IPS-NIHi7 (cell line): ENCODE measurements around the gene CNDP1.

ENCODE experiments used
- DNase-seq: peaks from one replicate; pipeline ENCODE4 v3.0.0; 2012; ENCODE audit warnings: mixed read lengths; ENCODE audit errors: extremely low spot score

The CNDP1 gene

DNA sequence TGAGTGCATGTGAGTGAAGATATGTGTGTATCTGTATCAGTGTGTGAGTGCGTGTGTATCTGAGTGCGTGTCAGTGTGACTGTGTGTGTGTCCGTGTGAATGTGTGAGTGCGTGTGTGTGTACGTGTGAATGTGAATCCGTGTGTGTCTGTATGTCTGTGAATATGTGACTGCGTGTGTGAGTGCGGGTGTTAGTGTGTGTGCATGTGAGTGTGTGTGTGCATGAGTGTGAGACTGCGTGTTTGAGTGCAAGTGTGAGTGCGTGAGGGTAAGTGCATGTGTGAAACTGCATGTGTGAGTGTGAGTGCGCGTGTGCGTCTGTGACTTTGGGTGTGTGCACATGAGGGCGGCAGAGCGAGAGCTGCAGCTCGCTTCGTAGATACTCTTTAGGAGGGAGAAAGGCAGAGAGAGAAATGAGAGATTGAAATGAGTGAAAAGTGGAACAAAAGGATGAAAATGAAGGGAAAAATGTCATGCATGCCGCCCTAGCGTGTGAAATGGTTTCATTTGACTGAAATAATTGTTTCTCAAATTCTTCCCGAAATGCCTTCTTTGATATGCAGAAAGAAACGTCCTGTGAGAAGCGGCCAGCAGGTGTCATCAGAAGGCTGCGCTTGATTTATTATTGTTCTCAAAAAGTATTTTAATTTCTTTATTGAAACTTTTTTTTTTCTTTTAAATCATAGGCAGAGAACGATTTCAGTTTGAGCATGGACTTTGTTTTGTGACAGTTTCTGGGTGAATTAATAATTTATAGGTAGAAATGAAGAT lies 88.9 kb downstream of the CNDP1 start:
- DNase-seq: no peak

DNA sequence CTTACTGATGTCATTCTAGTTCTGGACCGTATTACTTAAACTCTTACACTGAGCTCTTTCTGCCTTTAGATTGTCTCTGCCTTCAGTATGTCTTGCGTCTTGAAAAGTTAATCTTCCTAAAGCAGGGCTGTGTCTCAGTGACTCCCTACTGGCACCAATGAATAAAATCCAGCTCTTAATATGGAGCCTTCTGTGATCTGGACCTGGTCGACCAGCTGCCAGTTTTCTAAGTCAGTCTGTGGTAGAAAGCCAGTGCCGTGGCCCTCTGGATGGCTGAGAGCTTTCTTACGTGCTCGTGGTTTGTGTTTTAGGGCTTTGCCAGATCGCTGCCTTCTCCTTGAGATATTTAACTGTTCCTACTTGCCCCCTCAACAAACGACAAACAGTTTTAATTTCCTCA lies 90.2 kb downstream of the CNDP1 start:
- no peak for DNase-seq

DNA sequence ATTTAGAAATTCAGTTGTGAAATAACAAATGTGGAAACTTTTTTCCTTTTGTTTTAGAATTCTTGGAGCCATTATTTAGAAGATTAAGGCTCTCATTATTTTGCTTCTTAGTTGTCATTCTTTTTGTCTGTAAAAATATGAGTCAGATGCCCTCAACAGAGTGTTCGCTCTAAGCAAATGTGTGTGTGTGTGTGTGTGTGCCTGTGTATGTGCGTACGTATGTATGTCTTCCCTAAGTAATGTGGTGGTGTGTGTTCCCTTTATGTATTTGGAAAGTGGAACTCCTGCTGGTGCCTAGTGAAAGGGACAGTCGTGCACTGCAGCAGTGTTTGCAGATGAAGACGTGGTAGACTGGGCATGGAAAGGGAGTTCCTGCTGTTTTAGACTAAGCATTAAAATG lies 90.9 kb downstream of the CNDP1 start:
- no peak for DNase-seq

GRCh38 chr18:74626049-74626874 lies 92.0 kb downstream of the CNDP1 start:
- no peak for DNase-seq

DNA sequence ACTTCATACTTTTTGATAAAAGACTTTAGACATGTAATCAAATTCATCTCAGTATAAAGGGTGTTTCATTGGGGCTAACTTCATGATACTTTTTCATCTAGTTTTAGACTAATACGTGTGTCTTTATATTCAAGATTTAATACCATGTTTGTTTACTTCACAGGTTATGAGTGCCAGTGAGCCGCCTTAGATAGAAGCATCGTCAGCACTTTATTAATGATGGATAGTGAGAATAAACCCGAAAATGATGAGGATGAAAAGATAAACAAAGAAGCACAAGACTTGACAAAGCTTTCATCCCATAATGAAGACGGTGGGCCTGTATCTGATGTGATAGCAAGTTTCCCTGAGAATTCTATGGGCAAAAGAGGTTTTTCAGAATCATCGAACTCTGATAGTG lies 96.5 kb downstream of the CNDP1 start:
- DNase-seq: no peak

GRCh38 chr18:74631212-74631611 lies 96.9 kb downstream of the CNDP1 start:
- no peak for DNase-seq

DNA sequence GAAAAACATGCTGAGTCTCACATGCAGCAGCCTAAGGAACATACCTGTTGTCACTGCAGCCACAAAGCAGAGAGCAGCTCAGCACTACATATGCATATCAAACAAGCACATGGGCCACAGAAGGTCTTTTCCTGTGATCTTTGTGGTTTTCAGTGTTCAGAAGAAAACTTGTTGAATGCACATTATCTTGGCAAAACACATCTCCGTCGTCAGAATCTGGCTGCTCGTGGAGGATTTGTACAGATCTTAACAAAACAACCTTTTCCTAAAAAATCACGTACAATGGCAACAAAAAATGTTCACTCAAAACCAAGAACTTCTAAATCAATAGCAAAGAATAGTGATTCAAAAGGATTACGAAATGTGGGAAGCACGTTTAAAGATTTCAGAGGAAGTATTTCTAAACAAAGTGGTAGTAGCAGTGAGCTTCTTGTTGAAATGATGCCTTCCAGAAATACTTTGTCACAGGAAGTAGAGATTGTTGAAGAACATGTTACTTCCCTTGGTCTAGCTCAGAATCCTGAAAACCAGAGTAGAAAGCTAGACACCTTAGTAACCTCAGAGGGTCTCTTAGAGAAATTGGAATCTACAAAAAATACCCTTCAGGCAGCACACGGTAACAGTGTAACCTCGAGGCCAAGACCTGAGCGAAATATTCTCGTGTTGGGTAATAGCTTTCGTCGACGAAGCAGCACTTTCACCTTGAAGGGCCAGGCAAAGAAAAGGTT lies 97.5 kb downstream of the CNDP1 start:
- no peak for DNase-seq

DNA sequence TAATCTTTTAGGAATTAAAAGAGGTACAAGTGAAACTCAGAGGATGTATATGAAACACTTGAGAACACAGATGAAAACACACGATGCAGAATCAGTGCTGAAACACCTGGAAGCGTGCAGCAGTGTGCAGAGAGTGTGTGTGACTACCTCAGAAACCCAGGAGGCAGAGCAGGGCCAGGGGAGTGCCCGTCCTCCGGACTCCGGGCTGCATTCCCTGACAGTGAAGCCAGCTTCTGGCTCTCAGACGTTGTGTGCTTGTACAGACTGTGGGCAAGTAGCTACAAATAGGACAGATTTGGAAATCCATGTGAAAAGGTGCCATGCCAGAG lies 98.0 kb downstream of the CNDP1 start:
- no peak for DNase-seq

DNA sequence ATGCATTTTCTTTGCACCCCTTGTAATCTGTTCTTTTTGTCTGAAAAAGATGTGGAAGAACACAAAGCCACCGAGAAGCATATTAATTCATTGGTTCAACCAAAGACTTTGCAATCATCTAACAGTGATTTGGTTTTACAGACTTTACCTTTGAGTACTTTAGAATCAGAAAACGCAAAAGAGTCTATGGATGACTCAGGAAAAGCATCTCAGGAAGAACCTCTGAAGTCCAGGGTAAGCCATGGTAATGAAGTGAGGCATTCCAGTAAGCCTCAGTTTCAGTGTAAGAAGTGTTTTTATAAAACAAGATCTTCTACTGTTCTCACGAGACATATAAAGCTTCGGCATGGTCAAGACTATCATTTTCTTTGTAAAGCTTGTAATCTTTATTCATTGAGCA lies 98.6 kb downstream of the CNDP1 start:
- DNase-seq: no peak

DNA sequence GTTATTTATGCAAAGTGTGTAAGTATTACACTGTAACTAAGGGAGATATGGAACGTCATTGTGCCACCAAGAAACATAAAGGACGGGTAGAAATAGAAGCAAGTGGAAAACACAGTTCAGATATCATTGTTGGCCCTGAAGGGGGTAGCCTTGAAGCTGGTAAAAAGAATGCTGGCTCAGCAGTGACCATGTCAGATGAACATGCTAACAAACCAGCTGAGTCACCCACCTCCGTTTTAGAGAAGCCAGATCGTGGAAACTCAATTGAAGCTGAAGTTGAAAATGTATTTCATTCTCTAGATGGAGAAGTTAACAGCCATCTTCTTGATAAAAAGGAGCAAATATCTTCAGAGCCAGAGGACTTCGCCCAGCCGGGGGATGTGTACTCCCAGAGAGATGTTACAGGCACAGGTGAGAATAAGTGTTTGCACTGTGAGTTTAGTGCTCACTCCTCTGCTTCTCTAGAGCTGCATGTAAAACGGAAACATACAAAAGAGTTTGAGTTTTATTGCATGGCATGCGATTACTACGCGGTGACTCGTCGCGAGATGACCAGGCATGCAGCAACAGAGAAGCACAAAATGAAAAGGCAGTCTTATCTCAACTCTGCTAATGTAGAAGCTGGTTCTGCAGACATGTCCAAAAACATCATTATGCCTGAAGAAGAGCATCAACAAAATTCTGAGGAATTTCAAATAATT lies 99.5 kb downstream of the CNDP1 start:
- no peak for DNase-seq

DNA sequence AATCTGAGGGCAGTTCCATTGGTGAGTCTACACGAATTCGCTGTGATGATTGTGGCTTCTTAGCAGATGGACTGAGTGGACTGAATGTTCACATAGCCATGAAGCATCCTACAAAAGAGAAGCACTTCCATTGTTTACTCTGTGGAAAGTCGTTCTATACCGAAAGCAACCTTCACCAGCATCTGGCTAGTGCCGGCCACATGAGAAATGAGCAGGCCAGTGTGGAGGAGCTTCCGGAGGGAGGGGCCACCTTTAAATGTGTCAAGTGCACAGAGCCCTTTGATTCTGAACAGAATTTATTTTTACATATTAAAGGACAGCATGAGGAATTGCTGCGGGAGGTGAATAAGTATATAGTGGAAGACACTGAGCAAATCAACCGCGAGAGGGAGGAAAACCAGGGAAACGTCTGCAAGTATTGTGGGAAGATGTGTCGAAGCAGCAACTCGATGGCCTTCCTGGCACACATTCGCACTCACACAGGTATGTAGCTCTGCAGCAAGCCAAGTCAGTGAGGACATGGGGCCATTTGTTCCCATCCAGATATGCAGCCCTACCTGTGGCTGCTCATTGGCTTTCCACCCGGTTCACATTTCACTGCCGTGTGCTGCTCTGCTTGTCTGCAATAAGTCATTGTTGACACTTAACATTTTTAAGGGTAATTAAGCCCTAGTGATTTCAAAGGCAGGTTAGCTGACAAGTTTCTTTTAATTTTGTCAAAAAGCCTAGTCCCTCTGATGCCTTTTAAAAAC lies 101.1 kb downstream of the CNDP1 start:
- no peak for DNase-seq
